K562 (cell line): Measurements from ENCODE around the gene GATA2. TPM values are rescaled to one million over a fixed set of nuclear protein-coding genes. Genes with fewer than 3 reads are reported as not detected.

Experiments
- CHD7 ChIP-seq: fragments of 200-600 bp; sonication (generic); IDR thresholded peaks from one replicate; pipeline ENCODE4 v1.6.1; 2012; ENCODE audit warnings: mild to moderate bottlenecking, low read depth, low read length, inconsistent platforms
- FOXJ3 ChIP-seq: sonication (generic); formaldehyde crosslinking; IDR thresholded peaks from 2 replicates; pipeline ENCODE4 v1.4.0; 2020; ENCODE audit warnings: mild to moderate bottlenecking, missing genetic modification reagents
- HIVEP1 ChIP-seq: fragments of 250-450 bp; sonication (Bioruptor Pico); IDR thresholded peaks from 2 replicates; pipeline ENCODE4 v1.4.0; 2020; ENCODE audit warnings: mild to moderate bottlenecking
- JUNB ChIP-seq: fragments of 450-650 bp; formaldehyde crosslinking; conservative IDR thresholded peaks from 2 replicates; pipeline ENCODE4 v1.4.0; 2020; ENCODE audit warnings: mild to moderate bottlenecking
- MTA3 ChIP-seq: fragments of 450-650 bp; formaldehyde crosslinking; IDR thresholded peaks from 2 replicates; pipeline ENCODE4 v1.6.1; 2017; ENCODE audit warnings: mild to moderate bottlenecking, borderline replicate concordance
- PHF20 ChIP-seq: fragments of 450-650 bp; IDR thresholded peaks from 2 replicates; pipeline ENCODE4 v1.6.1; 2018; ENCODE audit not compliant: partially characterized antibody
- TBP ChIP-seq: optimal IDR thresholded peaks from 2 replicates; pipeline ENCODE3; 2011; ENCODE audit warnings: low read depth, low read length, improper control_type of control experiment
- ZBTB33 ChIP-seq: sonication (generic); formaldehyde crosslinking; IDR thresholded peaks from 2 replicates; pipeline ENCODE4 v1.8.1; 2023; ENCODE audit warnings: mild to moderate bottlenecking, missing genetic modification reagents
- ZNF644 ChIP-seq: fragments of 200-800 bp; sonication (Bioruptor generic); IDR thresholded peaks from 2 replicates; pipeline ENCODE4 v1.6.1; 2016; ENCODE audit warnings: low read depth, missing genetic modification characterization, missing compliant biosample characterization
- polyA plus RNA-seq, 8 experiments: library from polyadenylated mRNA; depleted of rRNA in 4 of 8; stranded (reverse) in 5 of 8; unstranded in 3 of 8; fragments of >200 nt; fragmentation: Nextera tagmentation in 2 of 8; fragmentation: Illumina TruSeq in 1 of 8; extraction: Ambion mirVana in 2 of 8; extraction: Trizol in 1 of 8; gene quantifications; 2 replicates each; pipeline versions ENCODE4 v1.2.1 to v1.2.3, GENCODE V29; 2011 to 2014; ENCODE audit warnings: inconsistent platforms in 1 of 8, missing spikeins in 1 of 8
- total RNA-seq, 7 experiments: library from RNA; depleted of rRNA in 6 of 7; stranded (reverse); fragments of >200 nt in 6 of 7; fragmentation: Illumina TruSeq in 2 of 7; extraction: Trizol in 2 of 7; gene quantifications; 2 replicates each; pipeline versions ENCODE4 v1.2.1 to v1.2.3, GENCODE V29; 2011 to 2021; ENCODE audit warnings: low replicate concordance in 1 of 7
- TF ChIP-seq, protein P1 (sequence below): fragments of 150-350 bp; IDR thresholded peaks from 2 replicates; pipeline ENCODE4 v1.6.1; 2014; ENCODE audit warnings: low read depth, mild to moderate bottlenecking, low read length, borderline replicate concordance

Gene GATA2
- total and polyA plus RNA-seq, 9 of the 15 experiments (the other 6 are each of a cell fraction or from before 2014, with no cell fraction given): 8.5 to 218 (median 50.8) TPM

DNA sequence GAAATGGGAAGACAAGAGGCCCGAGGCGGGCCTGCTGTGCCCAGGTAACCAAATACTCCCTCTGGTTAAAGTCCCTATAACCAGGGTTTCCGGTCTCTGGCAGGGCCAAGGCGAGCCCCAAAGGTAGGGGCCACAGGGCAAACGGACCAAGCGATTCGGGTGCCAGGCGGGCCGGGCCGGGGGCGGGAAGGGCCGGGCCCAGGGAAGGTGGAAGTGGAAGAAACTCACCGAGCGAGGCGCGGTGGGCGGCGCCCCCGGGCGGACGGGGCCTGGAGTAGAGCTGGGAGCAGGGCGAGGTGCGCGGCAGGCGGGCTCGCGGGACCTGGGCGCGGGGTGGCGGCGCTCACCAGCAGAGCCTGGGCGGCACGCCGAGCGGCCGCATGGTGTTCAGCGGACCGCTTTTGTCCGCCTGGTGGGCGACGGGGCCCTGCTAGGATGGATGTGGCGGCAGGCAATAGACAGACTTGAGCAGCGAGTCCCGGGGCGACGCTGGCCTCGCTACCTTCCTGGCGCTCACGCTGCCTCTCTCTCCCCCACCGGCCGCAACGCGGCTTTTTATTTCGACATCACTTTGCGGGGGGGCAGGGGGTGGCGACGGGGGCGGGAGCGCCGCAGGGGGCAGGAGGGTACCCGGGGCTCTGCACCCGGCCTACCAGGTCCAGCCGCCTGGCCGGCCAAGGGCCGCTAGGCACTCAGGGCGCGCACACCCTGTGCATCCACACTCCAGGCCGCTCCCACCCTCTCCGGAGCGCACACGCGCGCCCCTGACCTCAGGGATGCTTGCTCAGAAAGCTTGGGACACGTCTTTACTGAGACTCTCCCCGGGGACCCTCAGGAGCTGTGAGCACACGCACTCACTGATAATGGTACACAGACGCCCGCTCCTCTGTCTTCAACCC lies at the start of gene GATA2 (continued):
- TF ChIP-seq PHF20 (no peak), HIVEP1 (CRISPR knock-in tag) (no peak), ZBTB33 (CRISPR knock-in tag) (peak; percentile 80), CHD7 (no peak), FOXJ3 (CRISPR knock-in tag) (no peak), ZNF644 (tag) (no peak), MTA3 (no peak), TBP (peak; percentile 60), JUNB (no peak)
- TF ChIP-seq, protein P1, sequence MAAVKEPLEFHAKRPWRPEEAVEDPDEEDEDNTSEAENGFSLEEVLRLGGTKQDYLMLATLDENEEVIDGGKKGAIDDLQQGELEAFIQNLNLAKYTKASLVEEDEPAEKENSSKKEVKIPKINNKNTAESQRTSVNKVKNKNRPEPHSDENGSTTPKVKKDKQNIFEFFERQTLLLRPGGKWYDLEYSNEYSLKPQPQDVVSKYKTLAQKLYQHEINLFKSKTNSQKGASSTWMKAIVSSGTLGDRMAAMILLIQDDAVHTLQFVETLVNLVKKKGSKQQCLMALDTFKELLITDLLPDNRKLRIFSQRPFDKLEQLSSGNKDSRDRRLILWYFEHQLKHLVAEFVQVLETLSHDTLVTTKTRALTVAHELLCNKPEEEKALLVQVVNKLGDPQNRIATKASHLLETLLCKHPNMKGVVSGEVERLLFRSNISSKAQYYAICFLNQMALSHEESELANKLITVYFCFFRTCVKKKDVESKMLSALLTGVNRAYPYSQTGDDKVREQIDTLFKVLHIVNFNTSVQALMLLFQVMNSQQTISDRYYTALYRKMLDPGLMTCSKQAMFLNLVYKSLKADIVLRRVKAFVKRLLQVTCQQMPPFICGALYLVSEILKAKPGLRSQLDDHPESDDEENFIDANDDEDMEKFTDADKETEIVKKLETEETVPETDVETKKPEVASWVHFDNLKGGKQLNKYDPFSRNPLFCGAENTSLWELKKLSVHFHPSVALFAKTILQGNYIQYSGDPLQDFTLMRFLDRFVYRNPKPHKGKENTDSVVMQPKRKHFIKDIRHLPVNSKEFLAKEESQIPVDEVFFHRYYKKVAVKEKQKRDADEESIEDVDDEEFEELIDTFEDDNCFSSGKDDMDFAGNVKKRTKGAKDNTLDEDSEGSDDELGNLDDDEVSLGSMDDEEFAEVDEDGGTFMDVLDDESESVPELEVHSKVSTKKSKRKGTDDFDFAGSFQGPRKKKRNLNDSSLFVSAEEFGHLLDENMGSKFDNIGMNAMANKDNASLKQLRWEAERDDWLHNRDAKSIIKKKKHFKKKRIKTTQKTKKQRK: no peak
